Spleen (tissue), 11 donors: ENCODE results near the gene PIGR. TPM values are rescaled to one million over a fixed set of nuclear protein-coding genes. Genes with fewer than 3 reads are reported as not detected.

ENCODE experiments used
- DNase-seq: peaks from one replicate; pipeline ENCODE4 v3.0.0-alpha.2; 2020
- H3K27ac ChIP-seq, 8 donors: fragments of 200-600 bp; sonication (generic) in 7 of 8; 1 replicate in 4 of 8; 2 replicates in 4 of 8; pipeline versions ENCODE4 v1.5.0 to v1.8.0; 2016 to 2021; ENCODE audit warnings: inconsistent platforms in 4 of 8, mild to moderate bottlenecking in 4 of 8, moderate library complexity in 1 of 8
- H3K27me3 ChIP-seq, 7 donors: fragments of 200-600 bp; sonication (generic) in 6 of 7; replicated peaks in 1 of 7; 1 replicate in 4 of 7; 2 replicates in 3 of 7; pipeline versions ENCODE4 v1.5.0 to v1.8.0; 2016 to 2021; ENCODE audit warnings: inconsistent platforms in 3 of 7, mild to moderate bottlenecking in 1 of 7
- H3K36me3 ChIP-seq, 6 donors: fragments of 200-600 bp; sonication (generic) in 5 of 6; 1 replicate in 4 of 6; 2 replicates in 2 of 6; pipeline versions ENCODE4 v1.5.0 to v1.8.0; 2016 to 2021; ENCODE audit warnings: inconsistent platforms in 2 of 6
- H3K4me1 ChIP-seq, 6 donors: fragments of 200-600 bp; sonication (generic) in 5 of 6; 1 replicate in 3 of 6; 2 replicates in 3 of 6; pipeline versions ENCODE4 v1.5.0 to v1.8.0; 2016 to 2021; ENCODE audit warnings: inconsistent platforms in 3 of 6
- H3K4me3 ChIP-seq, 8 donors: fragments of 200-600 bp; sonication (generic) in 7 of 8; 1 replicate in 4 of 8; 2 replicates in 4 of 8; pipeline versions ENCODE4 v1.5.0 to v1.8.0; 2016 to 2021; ENCODE audit warnings: inconsistent platforms in 4 of 8, mild to moderate bottlenecking in 4 of 8, moderate library complexity in 2 of 8
- H3K9me3 ChIP-seq, 8 donors: fragments of 200-600 bp; sonication (generic) in 7 of 8; 1 replicate in 4 of 8; 2 replicates in 4 of 8; pipeline versions ENCODE4 v1.5.0 to v1.8.0; 2016 to 2021; ENCODE audit warnings: inconsistent platforms in 4 of 8
- POLR2A ChIP-seq, 3 donors: fragments of 450-650 bp; IDR thresholded peaks; one replicate each; pipeline ENCODE4 v1.5.1; 2017; ENCODE audit warnings: antibody characterized with exemption in 3 of 3, mild to moderate bottlenecking in 1 of 3
- POLR2AphosphoS5 ChIP-seq, 3 donors: sonication (generic); formaldehyde crosslinking; IDR thresholded peaks; one replicate each; pipeline ENCODE4 v1.5.1; 2017; ENCODE audit warnings: antibody characterized with exemption in 3 of 3
- WGBS, 5 donors: extraction: QIAGEN DNeasy Blood & Tissue Kit in 3 of 5; methylation state at CpG; one replicate each; pipeline versions ENCODE4 v1.1.5 to v1.1.7; 2013 to 2018; 5-methylcytosine and 5-hydroxymethylcytosine counted together
- intact Hi-C: fragments of 100-400 bp; cut with DNase I; formaldehyde crosslinking; loops from one replicate; pipeline ENCODE4 v1.15.0; 2023; ENCODE audit warnings: low total_unique reads
- polyA plus RNA-seq, 3 donors: library from polyadenylated mRNA; stranded (reverse); fragments of 200-250 nt; gene quantifications; one replicate each; pipeline ENCODE4 v1.2.1, GENCODE V29; 2013
- total RNA-seq, 7 donors: library from RNA; depleted of rRNA in 3 of 7; stranded (reverse); fragments of >200 nt in 3 of 7; fragmentation: NEBNext Ultra II Directional in 4 of 7; extraction: Animal tissue kit (Norgen Biotek cat#: 25700) in 4 of 7; gene quantifications; one replicate each; pipeline versions ENCODE4 v1.1.0 to v1.2.1, GENCODE V29; 2016 to 2021
- TF ChIP-seq, protein P1 (sequence below), 11 experiments: fragments of 200-600 bp in 7 of 11; fragments of 450-650 bp in 4 of 11; sonication (generic) in 4 of 11; IDR thresholded peaks in 8 of 11; conservative IDR thresholded peaks in 3 of 11; 1 replicate in 7 of 11; 2 replicates in 4 of 11; pipeline versions ENCODE4 v1.4.0 to v1.8.0; 2016 to 2021; ENCODE audit warnings: antibody characterized with exemption in 11 of 11, inconsistent platforms in 4 of 11, mild to moderate bottlenecking in 1 of 11
- donor health status: healthy with polysubstance abuse.
- donor health status: DM: no; HTN: no; CAD: no; lungs with moderate emphysema.
- donor health status: DM: no; HTN: no; CAD: no.
- donor health status: Bipolar disorder and iron deficiency.
- donor health status: healthy.
- donor health status: DM: no; HTN: no; CAD: no.
- donor health status: DM: yes; HTN: yes; CAD: no.

The PIGR gene
- total and polyA plus RNA-seq, 10 donors = 0.13 to 1.7 (median 0.89) TPM

DNA sequence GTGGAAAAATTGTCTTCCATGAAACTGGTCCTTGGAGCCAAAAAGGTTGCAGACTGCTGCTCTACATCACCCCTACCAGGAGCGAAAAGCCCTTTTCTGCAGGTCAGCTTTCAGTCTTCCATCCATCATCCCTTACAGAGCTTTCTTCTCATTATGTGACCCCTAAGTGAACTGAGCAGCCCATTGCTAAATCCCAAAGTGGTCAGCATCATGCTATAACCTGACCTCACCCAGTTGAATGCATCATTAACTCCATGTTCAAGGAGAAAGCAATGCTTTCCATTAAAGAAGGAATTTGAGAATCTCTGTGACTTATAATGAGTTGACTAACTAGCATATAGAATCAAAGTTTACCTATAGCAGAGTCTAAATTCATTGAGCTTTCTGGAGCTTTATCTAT is 59.4 kb downstream of the PIGR start:
- Histone ChIP-seq H3K4me1 (peaks cover 0 to 18% (median 8%) of the 10 kb centered on the region in 6 donors), H3K27ac (no peak overlapping the region), H3K4me3 (no peak overlapping the region), H3K9me3 (no peaks in the 10 kb centered on the region), H3K36me3 (no peaks in the 10 kb centered on the region), H3K27me3 (no peaks in the 10 kb centered on the region)
- intact Hi-C loops = no loop called here
- WGBS, 5 donors = 87 to 96% (median 93%) methylated on average over 1 of the region's 1 CpG
- DNase-seq = no peak
- TF ChIP-seq POLR2AphosphoS5 (IDR thresholded peaks at IDR 0.05) (no peak), POLR2A (IDR thresholded peaks at IDR 0.05) (no peak)
- TF ChIP-seq, protein P1, sequence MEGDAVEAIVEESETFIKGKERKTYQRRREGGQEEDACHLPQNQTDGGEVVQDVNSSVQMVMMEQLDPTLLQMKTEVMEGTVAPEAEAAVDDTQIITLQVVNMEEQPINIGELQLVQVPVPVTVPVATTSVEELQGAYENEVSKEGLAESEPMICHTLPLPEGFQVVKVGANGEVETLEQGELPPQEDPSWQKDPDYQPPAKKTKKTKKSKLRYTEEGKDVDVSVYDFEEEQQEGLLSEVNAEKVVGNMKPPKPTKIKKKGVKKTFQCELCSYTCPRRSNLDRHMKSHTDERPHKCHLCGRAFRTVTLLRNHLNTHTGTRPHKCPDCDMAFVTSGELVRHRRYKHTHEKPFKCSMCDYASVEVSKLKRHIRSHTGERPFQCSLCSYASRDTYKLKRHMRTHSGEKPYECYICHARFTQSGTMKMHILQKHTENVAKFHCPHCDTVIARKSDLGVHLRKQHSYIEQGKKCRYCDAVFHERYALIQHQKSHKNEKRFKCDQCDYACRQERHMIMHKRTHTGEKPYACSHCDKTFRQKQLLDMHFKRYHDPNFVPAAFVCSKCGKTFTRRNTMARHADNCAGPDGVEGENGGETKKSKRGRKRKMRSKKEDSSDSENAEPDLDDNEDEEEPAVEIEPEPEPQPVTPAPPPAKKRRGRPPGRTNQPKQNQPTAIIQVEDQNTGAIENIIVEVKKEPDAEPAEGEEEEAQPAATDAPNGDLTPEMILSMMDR (IDR thresholded peaks at IDR 0.05 in 8 of 11, conservative IDR thresholded peaks at IDR 0.05 in 3 of 11) = no peak

DNA sequence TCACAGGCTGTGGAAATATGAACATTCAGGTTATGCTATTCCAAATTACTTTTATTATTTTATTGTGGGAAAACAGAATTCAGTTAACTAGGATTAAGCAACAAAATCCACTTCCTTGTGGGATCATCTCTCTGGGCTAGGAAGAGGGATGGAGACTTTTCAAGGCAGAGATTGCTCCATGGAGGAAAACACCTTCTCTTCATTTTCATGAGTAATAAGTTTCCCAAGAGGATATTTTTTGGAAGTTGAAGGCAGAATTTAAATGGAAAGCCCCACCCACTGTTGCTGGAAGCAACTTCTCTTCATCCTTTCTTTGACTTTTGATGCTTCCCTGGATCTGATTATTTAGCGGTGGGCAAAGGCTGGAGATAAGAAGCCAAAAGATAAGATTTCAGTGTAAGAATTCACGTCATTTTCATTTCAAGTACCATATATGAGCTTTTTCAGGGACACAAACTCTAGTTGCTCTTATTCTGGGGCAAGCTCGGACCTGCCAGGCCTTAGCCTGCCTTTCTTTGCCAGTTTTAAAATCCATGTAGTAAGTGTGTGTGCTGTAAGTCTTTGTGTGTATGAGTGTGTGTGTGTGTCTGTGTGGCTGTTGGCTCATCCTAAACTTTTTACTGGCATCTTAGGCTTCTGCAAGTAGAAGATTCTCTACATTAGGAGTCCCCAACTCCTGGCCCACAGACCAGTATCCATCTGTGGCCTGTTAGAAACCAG is 60.8 kb downstream of the PIGR start:
- 80 to 88% (median 86%) methylated on average over 3 of the region's 3 CpGs for WGBS, 5 donors
- Histone ChIP-seq H3K4me1 (peaks cover 0 to 6% (median 3%) of the 10 kb centered on the region in 6 donors), H3K4me3 (no peak overlapping the region), H3K36me3 (no peaks in the 10 kb centered on the region), H3K27ac (no peak overlapping the region), H3K27me3 (no peaks in the 10 kb centered on the region), H3K9me3 (no peaks in the 10 kb centered on the region)
- TF ChIP-seq POLR2AphosphoS5 (IDR thresholded peaks at IDR 0.05) = no peak
- TF ChIP-seq POLR2A (IDR thresholded peaks at IDR 0.05) = no peak
- TF ChIP-seq, protein P1 (IDR thresholded peaks at IDR 0.05 in 8 of 11, conservative IDR thresholded peaks at IDR 0.05 in 3 of 11) = no peak
- no peak for DNase-seq
- intact Hi-C loops = no loop called here

DNA sequence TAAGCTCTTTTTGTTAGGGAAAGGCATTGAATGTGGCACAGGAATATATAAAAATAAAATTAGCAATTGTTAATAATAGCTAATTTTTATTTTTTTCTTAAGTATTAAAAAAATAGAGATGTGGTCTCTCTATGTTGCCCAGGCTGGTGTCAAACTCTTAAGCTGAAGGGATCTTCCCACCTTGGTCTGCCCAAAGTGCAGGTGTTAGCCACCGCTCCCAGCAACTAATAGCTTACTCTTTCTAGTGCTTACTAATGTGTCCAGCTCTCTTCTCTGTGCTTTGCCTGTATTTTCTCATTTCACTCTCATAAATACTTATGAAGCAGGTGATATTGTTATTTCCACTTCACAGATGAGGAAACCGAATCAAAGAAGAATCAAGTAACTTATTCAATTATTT is 62.4 kb downstream of the PIGR start:
- intact Hi-C loops = no loop called here
- WGBS, 5 donors = 87 to 95% (median 88%) methylated on average over 2 of the region's 2 CpGs

DNA sequence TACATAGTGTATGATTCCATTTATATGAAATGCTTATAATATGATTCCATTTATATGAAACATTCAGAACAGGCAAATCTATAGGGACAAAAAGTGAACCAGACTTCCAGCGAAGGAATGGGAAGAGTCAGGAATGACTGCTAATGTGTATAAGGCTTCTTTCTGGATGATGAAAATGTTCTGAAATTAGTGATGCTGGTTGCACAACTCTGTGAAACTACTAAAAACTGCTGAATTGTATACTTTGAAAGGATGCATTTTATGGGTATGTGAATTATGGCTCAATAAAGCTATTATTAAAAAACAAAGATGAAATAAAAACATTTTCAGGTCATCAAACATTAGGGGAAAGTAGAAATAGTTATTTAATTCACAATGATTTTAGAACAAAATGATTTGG is 63.1 kb downstream of the PIGR start:
- no peak for DNase-seq
- intact Hi-C loops = no loop called here
- H3K27me3 ChIP-seq = no peaks in the 10 kb centered on the region
- no peaks in the 10 kb centered on the region for H3K4me1 ChIP-seq
- WGBS, 5 donors = 93 to 95% (median 95%) methylated on average over 1 of the region's 1 CpG
- TF ChIP-seq POLR2A (IDR thresholded peaks at IDR 0.05) (no peak), POLR2AphosphoS5 (IDR thresholded peaks at IDR 0.05) (no peak)
- TF ChIP-seq, protein P1 (IDR thresholded peaks at IDR 0.05 in 8 of 11, conservative IDR thresholded peaks at IDR 0.05 in 3 of 11) = no peak
- no peaks in the 10 kb centered on the region for H3K36me3 ChIP-seq
- no peak overlapping the region for H3K4me3 ChIP-seq
- no peak overlapping the region for H3K27ac ChIP-seq
- peaks cover 3 to 18% (median 12%) of the 10 kb centered on the region in 8 donors for H3K9me3 ChIP-seq

More for the DNA sequence above, 62.4 kb downstream of the PIGR start:
- no peaks in the 10 kb centered on the region for H3K4me1 ChIP-seq
- H3K27ac ChIP-seq = no peak overlapping the region
- peaks cover 0 to 11% (median 5%) of the 10 kb centered on the region in 8 donors for H3K9me3 ChIP-seq
- TF ChIP-seq, protein P1 (IDR thresholded peaks at IDR 0.05 in 8 of 11, conservative IDR thresholded peaks at IDR 0.05 in 3 of 11) = no peak
- no peak for TF ChIP-seq POLR2A (IDR thresholded peaks at IDR 0.05)
- TF ChIP-seq POLR2AphosphoS5 (IDR thresholded peaks at IDR 0.05) = no peak
- H3K4me3 ChIP-seq = no peak overlapping the region
- H3K27me3 ChIP-seq = no peaks in the 10 kb centered on the region
- DNase-seq = no peak
- no peaks in the 10 kb centered on the region for H3K36me3 ChIP-seq
